GM23338 (cell line): ENCODE results near the gene PDIA5. TPM values are rescaled to one million over a fixed set of nuclear protein-coding genes. Genes with fewer than 3 reads are reported as not detected.

ENCODE experiments used
- ATAC-seq: fragments of 200-7000 bp; cut with Tn5 transposase; 3 replicates; pipeline ENCODE4 v1.9.1; 2020
- DNase-seq: peaks from one replicate; pipeline ENCODE4 v3.0.0-alpha.2; 2015; ENCODE audit warnings: low spot score
- H2AFZ ChIP-seq: fragments of 200-600 bp; sonication (generic); 2 replicates; pipeline ENCODE4 v1.8.0; 2016; ENCODE audit warnings: antibody characterized with exemption, mild to moderate bottlenecking, moderate library complexity
- H3F3A ChIP-seq: fragments of 200-600 bp; sonication (generic); replicated peaks from 2 replicates; pipeline ENCODE4 v1.8.0; 2017; ENCODE audit warnings: antibody characterized with exemption, mixed run types, low read depth
- H3K27ac ChIP-seq: fragments of 200-600 bp; sonication (generic); 2 replicates; pipeline ENCODE4 v1.6.1; 2016; ENCODE audit warnings: low read depth
- H3K27me3 ChIP-seq: fragments of 200-600 bp; sonication (generic); 2 replicates; pipeline ENCODE4 v1.8.0; 2016; ENCODE audit warnings: mild to moderate bottlenecking, mixed run types, moderate library complexity; ENCODE audit not compliant: insufficient read depth
- H3K36me3 ChIP-seq: fragments of 200-600 bp; sonication (generic); 2 replicates; pipeline ENCODE4 v1.8.0; 2016; ENCODE audit warnings: mild to moderate bottlenecking; ENCODE audit not compliant: insufficient read depth
- H3K4me1 ChIP-seq: fragments of 200-600 bp; sonication (generic); 2 replicates; pipeline ENCODE4 v1.8.0; 2016; ENCODE audit warnings: mild to moderate bottlenecking, moderate library complexity; ENCODE audit not compliant: insufficient read depth
- H3K4me2 ChIP-seq: fragments of 200-600 bp; sonication (generic); 2 replicates; pipeline ENCODE4 v1.7.1; 2017; ENCODE audit warnings: mixed run types
- H3K4me3 ChIP-seq: fragments of 200-600 bp; sonication (generic); 2 replicates; pipeline ENCODE4 v1.6.1; 2016; ENCODE audit warnings: mixed run types
- H3K79me2 ChIP-seq: fragments of 200-600 bp; sonication (generic); replicated peaks from 2 replicates; pipeline ENCODE4 v1.8.0; 2017; ENCODE audit warnings: mild to moderate bottlenecking; ENCODE audit not compliant: insufficient read depth
- H3K9me2 ChIP-seq: fragments of 200-600 bp; sonication (generic); 2 replicates; pipeline ENCODE4 v1.8.0; 2017; ENCODE audit not compliant: insufficient read depth
- H4K20me1 ChIP-seq: fragments of 200-600 bp; sonication (generic); replicated peaks from 2 replicates; pipeline ENCODE4 v1.8.0; 2017; ENCODE audit warnings: mild to moderate bottlenecking; ENCODE audit not compliant: insufficient read depth
- H3K27ac Mint-ChIP-seq: 2 replicates; pipeline ENCODE4 v1.8.0; 2020; ENCODE audit warnings: inconsistent platforms, mild to moderate bottlenecking, moderate library complexity, mixed read lengths
- H3K27me3 Mint-ChIP-seq: 3 replicates; pipeline ENCODE4 v1.8.0; 2022; ENCODE audit warnings: low read depth, mild to moderate bottlenecking, moderate library complexity, mixed read lengths, inconsistent platforms; ENCODE audit not compliant: insufficient read depth, poor library complexity
- H3K36me3 Mint-ChIP-seq: 3 replicates; pipeline ENCODE4 v1.8.0; 2021; ENCODE audit warnings: low read depth, mild to moderate bottlenecking, inconsistent platforms, moderate library complexity, mixed read lengths
- H3K4me1 Mint-ChIP-seq: 3 replicates; pipeline ENCODE4 v1.8.0; 2020; ENCODE audit warnings: mild to moderate bottlenecking, inconsistent platforms, mixed read lengths
- H3K4me3 Mint-ChIP-seq: 3 replicates; pipeline ENCODE4 v1.8.0; 2021; ENCODE audit warnings: moderate library complexity, mild to moderate bottlenecking, inconsistent platforms, mixed read lengths
- H3K9me3 Mint-ChIP-seq: 3 replicates; pipeline ENCODE4 v1.8.0; 2020; ENCODE audit warnings: moderate library complexity, mild to moderate bottlenecking, inconsistent platforms, mixed read lengths
- CREB1 ChIP-seq: fragments of 250-450 bp; sonication (Bioruptor Pico); IDR thresholded peaks from 2 replicates; pipeline ENCODE4 v1.5.0; 2020; ENCODE audit warnings: low read depth, mild to moderate bottlenecking, moderate library complexity
- EZH2 ChIP-seq: fragments of 200-600 bp; sonication (generic); IDR thresholded peaks from one replicate; pipeline ENCODE4 v1.8.0; 2017; ENCODE audit warnings: antibody characterized with exemption, mild to moderate bottlenecking, low read depth; ENCODE audit not compliant: unreplicated experiment
- EZH2phosphoT487 ChIP-seq: fragments of 200-600 bp; sonication (generic); IDR thresholded peaks from one replicate; pipeline ENCODE4 v1.8.1; 2018; ENCODE audit warnings: antibody characterized with exemption; ENCODE audit not compliant: unreplicated experiment
- JUNB ChIP-seq: IDR thresholded peaks from one replicate; pipeline ENCODE4 v1.6.1; 2016; ENCODE audit warnings: antibody characterized with exemption; ENCODE audit not compliant: unreplicated experiment
- NANOG ChIP-seq: IDR thresholded peaks from 2 replicates; pipeline ENCODE4 v1.6.1; 2016; ENCODE audit warnings: antibody characterized with exemption, borderline replicate concordance
- ZNF114 ChIP-seq: fragments of 250-450 bp; sonication (Bioruptor Pico); IDR thresholded peaks from 2 replicates; pipeline ENCODE4 v1.5.0; 2020; ENCODE audit warnings: mild to moderate bottlenecking, moderate library complexity
- ZNF331 ChIP-seq: fragments of 250-450 bp; sonication (Bioruptor Pico); IDR thresholded peaks from 2 replicates; pipeline ENCODE4 v1.5.0; 2020; ENCODE audit warnings: low read depth, mild to moderate bottlenecking, moderate library complexity
- polyA plus RNA-seq: library from polyadenylated mRNA; unstranded; fragments of >200 nt; fragmentation: Nextera tagmentation; extraction: Ambion mirVana; gene quantifications from 2 replicates; pipeline ENCODE4 v1.2.1, GENCODE V29; 2016
- total RNA-seq: library from RNA; depleted of rRNA; stranded (reverse); fragments of >200 nt; shearing (Covaris generic); gene quantifications from 2 replicates; pipeline ENCODE4 v1.2.3, GENCODE V29; 2014
- TF ChIP-seq, protein P1 (sequence below): IDR thresholded peaks from one replicate; pipeline ENCODE4 v1.6.1; 2018; ENCODE audit warnings: antibody characterized with exemption; ENCODE audit not compliant: unreplicated experiment
- TF ChIP-seq, protein P2 (sequence below), 2 experiments: fragments of 200-600 bp in 1 of 2; sonication (generic) in 1 of 2; conservative IDR thresholded peaks; 2 replicates each; pipeline versions ENCODE4 v1.5.1 to v1.6.1; 2016 to 2017; ENCODE audit warnings: antibody characterized with exemption in 2 of 2, low read depth in 2 of 2, mild to moderate bottlenecking in 2 of 2, moderate library complexity in 1 of 2
- TF ChIP-seq, protein P3 (sequence below): fragments of 250-450 bp; sonication (Bioruptor Pico); IDR thresholded peaks from 2 replicates; pipeline ENCODE4 v1.5.0; 2020; ENCODE audit warnings: mild to moderate bottlenecking, moderate library complexity

Gene PDIA5
- total and polyA plus RNA-seq, 2 experiments from 2014 or later = 22.9 to 28.1 TPM

DNA sequence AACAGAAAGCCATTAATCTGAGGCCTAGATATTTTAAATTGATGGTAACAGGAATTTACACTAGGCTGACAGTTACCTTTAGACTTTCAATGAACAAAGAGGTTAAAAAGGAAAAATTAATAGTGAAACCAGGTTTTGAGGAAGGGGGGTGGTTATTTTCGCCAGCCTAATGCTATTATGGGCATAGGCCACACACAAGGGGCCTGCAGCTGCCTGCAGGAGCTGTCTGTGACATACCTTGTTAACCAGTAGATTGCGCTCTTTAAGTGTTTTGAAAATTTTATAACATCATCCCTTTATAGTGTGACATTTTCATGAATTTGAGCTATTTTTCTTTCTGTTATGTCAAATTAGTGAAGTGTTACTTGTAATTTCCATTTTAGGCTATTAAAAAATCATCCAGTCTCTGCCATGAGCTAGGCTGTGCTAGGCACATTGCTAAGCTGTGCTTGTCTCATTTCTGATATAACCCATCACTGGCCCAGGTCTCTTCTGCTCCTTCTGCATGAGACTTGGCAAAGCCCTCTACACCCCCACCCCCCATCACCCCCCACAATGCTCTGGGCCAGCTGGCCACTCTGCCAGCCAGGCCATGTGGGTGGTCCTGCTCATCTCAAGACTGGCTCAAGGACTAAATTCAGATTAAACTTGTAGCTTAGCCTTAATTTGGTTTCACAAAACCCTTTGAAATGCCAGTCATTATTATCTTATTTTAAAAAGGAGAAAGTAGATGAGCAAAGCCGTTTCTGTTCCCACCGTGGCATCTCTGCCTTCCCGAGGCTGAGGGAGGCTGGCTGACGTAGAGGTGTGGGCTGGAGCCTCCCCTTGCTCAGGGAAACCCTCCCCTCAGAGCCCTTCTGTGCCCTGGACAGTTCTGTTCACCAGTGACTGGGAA, 86.5 kb downstream of the PDIA5 start (continued):
- TF ChIP-seq ZNF114 = no peak
- TF ChIP-seq, protein P1, sequence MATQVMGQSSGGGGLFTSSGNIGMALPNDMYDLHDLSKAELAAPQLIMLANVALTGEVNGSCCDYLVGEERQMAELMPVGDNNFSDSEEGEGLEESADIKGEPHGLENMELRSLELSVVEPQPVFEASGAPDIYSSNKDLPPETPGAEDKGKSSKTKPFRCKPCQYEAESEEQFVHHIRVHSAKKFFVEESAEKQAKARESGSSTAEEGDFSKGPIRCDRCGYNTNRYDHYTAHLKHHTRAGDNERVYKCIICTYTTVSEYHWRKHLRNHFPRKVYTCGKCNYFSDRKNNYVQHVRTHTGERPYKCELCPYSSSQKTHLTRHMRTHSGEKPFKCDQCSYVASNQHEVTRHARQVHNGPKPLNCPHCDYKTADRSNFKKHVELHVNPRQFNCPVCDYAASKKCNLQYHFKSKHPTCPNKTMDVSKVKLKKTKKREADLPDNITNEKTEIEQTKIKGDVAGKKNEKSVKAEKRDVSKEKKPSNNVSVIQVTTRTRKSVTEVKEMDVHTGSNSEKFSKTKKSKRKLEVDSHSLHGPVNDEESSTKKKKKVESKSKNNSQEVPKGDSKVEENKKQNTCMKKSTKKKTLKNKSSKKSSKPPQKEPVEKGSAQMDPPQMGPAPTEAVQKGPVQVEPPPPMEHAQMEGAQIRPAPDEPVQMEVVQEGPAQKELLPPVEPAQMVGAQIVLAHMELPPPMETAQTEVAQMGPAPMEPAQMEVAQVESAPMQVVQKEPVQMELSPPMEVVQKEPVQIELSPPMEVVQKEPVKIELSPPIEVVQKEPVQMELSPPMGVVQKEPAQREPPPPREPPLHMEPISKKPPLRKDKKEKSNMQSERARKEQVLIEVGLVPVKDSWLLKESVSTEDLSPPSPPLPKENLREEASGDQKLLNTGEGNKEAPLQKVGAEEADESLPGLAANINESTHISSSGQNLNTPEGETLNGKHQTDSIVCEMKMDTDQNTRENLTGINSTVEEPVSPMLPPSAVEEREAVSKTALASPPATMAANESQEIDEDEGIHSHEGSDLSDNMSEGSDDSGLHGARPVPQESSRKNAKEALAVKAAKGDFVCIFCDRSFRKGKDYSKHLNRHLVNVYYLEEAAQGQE = no peak
- TF ChIP-seq JUNB = no peak
- no peak for TF ChIP-seq ZNF331 (CRISPR knock-in tag)
- TF ChIP-seq CREB1 (CRISPR knock-in tag) = no peak
- no peak for TF ChIP-seq EZH2
- TF ChIP-seq EZH2phosphoT487 = no peak

DNA sequence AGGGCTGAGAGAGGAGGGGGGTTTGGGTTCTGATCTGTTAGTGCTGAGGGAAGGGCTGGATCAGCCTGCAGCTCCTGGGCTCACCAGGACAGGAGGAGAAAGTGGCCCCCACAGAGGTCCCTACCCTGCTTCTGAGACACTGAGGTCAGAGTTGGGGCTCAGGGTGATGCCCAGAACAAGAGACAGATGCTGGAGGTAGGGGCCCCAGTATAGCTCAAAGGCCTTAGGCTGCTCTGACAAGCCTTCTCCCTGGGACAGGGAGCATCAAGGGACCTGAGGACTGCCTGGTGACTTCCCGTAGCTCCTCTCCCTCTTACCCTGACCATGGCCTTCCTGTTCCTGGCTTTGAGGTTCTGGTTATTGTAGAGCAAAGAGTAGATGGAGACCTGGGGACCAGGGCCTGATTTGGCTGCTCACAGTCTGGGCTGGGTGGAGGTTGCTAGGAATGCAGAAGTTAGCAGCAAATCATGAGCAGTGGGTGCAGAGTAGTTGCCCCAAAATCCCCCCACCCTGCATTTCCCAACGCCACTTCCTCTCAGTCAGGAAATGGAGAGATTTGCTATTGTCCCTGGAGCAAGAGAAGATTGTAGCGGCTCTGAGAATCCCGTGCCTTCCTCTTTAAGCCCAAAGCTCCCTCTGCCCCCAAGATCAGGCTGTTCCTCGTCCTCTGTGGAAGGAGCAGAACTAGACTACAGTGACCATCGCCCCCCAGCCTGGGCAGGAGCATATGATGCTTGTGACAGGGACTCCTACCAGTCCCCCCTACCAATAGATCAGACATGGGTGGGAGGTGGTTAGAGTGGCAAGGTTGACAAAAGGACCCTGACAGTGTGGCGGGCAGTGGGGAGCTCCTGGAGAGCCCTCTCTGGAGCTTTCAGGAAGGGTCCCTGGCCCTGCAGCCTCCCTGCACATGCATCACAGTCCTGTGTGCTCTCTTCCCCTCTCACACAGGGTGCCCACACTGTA, 87.5 kb downstream of the PDIA5 start:
- H3K9me3 Mint-ChIP-seq = no peaks in the 10 kb centered on the region
- H3K4me3 ChIP-seq = no peak overlapping the region
- H3K4me1 ChIP-seq = no peaks in the 10 kb centered on the region
- H3K4me2 ChIP-seq = no peak overlapping the region
- no peak overlapping the region for H2AFZ ChIP-seq
- no peaks in the 10 kb centered on the region; the same call in 1 of the 2 replicates for H3K36me3 ChIP-seq
- H3K27ac Mint-ChIP-seq = no peak overlapping the region
- no peak for ATAC-seq
- H3K27me3 ChIP-seq = no peaks in the 10 kb centered on the region
- no peaks in the 10 kb centered on the region for H3K9me2 ChIP-seq
- DNase-seq = no peak
- no peaks in the 10 kb centered on the region; the same call in 1 of the 2 replicates for H4K20me1 ChIP-seq
- peaks cover 17% of the 10 kb centered on the region for H3K36me3 Mint-ChIP-seq
- H3K4me3 Mint-ChIP-seq = no peak overlapping the region
- no peaks in the 10 kb centered on the region for H3K79me2 ChIP-seq
- TF ChIP-seq, protein P2, sequence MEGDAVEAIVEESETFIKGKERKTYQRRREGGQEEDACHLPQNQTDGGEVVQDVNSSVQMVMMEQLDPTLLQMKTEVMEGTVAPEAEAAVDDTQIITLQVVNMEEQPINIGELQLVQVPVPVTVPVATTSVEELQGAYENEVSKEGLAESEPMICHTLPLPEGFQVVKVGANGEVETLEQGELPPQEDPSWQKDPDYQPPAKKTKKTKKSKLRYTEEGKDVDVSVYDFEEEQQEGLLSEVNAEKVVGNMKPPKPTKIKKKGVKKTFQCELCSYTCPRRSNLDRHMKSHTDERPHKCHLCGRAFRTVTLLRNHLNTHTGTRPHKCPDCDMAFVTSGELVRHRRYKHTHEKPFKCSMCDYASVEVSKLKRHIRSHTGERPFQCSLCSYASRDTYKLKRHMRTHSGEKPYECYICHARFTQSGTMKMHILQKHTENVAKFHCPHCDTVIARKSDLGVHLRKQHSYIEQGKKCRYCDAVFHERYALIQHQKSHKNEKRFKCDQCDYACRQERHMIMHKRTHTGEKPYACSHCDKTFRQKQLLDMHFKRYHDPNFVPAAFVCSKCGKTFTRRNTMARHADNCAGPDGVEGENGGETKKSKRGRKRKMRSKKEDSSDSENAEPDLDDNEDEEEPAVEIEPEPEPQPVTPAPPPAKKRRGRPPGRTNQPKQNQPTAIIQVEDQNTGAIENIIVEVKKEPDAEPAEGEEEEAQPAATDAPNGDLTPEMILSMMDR (conservative IDR thresholded peaks at IDR 0.05; ENCODE audit: low read depth in 2 of 2) = no peak
- TF ChIP-seq, protein P3, sequence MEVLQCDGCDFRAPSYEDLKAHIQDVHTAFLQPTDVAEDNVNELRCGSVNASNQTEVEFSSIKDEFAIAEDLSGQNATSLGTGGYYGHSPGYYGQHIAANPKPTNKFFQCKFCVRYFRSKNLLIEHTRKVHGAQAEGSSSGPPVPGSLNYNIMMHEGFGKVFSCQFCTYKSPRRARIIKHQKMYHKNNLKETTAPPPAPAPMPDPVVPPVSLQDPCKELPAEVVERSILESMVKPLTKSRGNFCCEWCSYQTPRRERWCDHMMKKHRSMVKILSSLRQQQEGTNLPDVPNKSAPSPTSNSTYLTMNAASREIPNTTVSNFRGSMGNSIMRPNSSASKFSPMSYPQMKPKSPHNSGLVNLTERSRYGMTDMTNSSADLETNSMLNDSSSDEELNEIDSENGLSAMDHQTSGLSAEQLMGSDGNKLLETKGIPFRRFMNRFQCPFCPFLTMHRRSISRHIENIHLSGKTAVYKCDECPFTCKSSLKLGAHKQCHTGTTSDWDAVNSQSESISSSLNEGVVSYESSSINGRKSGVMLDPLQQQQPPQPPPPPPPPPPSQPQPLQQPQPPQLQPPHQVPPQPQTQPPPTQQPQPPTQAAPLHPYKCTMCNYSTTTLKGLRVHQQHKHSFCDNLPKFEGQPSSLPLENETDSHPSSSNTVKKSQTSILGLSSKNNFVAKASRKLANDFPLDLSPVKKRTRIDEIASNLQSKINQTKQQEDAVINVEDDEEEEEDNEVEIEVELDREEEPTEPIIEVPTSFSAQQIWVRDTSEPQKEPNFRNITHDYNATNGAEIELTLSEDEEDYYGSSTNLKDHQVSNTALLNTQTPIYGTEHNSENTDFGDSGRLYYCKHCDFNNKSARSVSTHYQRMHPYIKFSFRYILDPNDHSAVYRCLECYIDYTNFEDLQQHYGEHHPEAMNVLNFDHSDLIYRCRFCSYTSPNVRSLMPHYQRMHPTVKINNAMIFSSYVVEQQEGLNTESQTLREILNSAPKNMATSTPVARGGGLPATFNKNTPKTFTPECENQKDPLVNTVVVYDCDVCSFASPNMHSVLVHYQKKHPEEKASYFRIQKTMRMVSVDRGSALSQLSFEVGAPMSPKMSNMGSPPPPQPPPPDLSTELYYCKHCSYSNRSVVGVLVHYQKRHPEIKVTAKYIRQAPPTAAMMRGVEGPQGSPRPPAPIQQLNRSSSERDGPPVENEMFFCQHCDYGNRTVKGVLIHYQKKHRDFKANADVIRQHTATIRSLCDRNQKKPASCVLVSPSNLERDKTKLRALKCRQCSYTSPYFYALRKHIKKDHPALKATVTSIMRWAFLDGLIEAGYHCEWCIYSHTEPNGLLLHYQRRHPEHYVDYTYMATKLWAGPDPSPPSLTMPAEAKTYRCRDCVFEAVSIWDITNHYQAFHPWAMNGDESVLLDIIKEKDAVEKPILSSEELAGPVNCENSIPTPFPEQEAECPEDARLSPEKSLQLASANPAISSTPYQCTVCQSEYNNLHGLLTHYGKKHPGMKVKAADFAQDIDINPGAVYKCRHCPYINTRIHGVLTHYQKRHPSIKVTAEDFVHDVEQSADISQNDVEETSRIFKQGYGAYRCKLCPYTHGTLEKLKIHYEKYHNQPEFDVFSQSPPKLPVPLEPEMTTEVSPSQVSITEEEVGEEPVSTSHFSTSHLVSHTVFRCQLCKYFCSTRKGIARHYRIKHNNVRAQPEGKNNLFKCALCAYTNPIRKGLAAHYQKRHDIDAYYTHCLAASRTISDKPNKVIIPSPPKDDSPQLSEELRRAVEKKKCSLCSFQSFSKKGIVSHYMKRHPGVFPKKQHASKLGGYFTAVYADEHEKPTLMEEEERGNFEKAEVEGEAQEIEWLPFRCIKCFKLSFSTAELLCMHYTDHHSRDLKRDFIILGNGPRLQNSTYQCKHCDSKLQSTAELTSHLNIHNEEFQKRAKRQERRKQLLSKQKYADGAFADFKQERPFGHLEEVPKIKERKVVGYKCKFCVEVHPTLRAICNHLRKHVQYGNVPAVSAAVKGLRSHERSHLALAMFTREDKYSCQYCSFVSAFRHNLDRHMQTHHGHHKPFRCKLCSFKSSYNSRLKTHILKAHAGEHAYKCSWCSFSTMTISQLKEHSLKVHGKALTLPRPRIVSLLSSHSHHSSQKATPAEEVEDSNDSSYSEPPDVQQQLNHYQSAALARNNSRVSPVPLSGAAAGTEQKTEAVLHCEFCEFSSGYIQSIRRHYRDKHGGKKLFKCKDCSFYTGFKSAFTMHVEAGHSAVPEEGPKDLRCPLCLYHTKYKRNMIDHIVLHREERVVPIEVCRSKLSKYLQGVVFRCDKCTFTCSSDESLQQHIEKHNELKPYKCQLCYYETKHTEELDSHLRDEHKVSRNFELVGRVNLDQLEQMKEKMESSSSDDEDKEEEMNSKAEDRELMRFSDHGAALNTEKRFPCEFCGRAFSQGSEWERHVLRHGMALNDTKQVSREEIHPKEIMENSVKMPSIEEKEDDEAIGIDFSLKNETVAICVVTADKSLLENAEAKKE (CRISPR knock-in tag) = no peak
- TF ChIP-seq NANOG (no peak), EZH2phosphoT487 (no peak)
- peaks cover 2% of the 10 kb centered on the region; the same call in 2 of the 3 replicates for H3K4me1 Mint-ChIP-seq
- no peaks in the 10 kb centered on the region for H3F3A ChIP-seq
- H3K27me3 Mint-ChIP-seq = peaks cover 2% of the 10 kb centered on the region
- H3K27ac ChIP-seq = no peak overlapping the region
